Esophagus (tissue), 2 donors: ENCODE data around the gene LGALS3. TPM values are rescaled to one million over a fixed set of nuclear protein-coding genes. Genes with fewer than 3 reads are reported as not detected.

Experiments
- H3K27ac ChIP-seq, 2 donors: one replicate each; pipeline ENCODE4 v1.5.1; 2013; ENCODE audit warnings: low read depth in 2 of 2, mild to moderate bottlenecking in 2 of 2, inconsistent platforms in 1 of 2, low read length in 1 of 2, moderate library complexity in 1 of 2
- H3K27me3 ChIP-seq, 2 donors: one replicate each; pipeline ENCODE4 v1.6.1; 2013; ENCODE audit warnings: low read length in 2 of 2, control low read depth in 1 of 2, mild to moderate bottlenecking in 1 of 2; ENCODE audit not compliant: insufficient read depth in 2 of 2, control insufficient read depth in 1 of 2
- H3K36me3 ChIP-seq, 2 donors: one replicate each; pipeline ENCODE4 v1.6.1; 2013; ENCODE audit warnings: low read length in 1 of 2; ENCODE audit not compliant: control insufficient read depth in 2 of 2, insufficient read depth in 2 of 2
- H3K4me1 ChIP-seq, 2 donors: one replicate each; pipeline ENCODE4 v1.6.1; 2013; ENCODE audit warnings: low read length in 1 of 2; ENCODE audit not compliant: control insufficient read depth in 2 of 2, insufficient read depth in 2 of 2
- H3K4me3 ChIP-seq, 2 donors: one replicate each; pipeline ENCODE4 v1.5.1; 2013; ENCODE audit warnings: low read length in 2 of 2, mild to moderate bottlenecking in 2 of 2, low read depth in 1 of 2, moderate library complexity in 1 of 2
- H3K9me3 ChIP-seq, 2 donors: one replicate each; pipeline ENCODE4 v1.6.1; 2013; ENCODE audit warnings: mild to moderate bottlenecking in 2 of 2, low read depth in 1 of 2, low read length in 1 of 2, moderate library complexity in 1 of 2; ENCODE audit not compliant: control insufficient read depth in 2 of 2, insufficient read depth in 1 of 2
- WGBS, 2 donors: extraction: QIAGEN DNeasy Blood & Tissue Kit; methylation state at CpG; one replicate each; pipeline ENCODE4 v1.1.7; 2013; 5-methylcytosine and 5-hydroxymethylcytosine counted together
- polyA plus RNA-seq, 2 donors: library from polyadenylated mRNA; stranded (reverse); fragments of 200-250 nt; gene quantifications; one replicate each; pipeline ENCODE4 v1.2.3, GENCODE V29; 2013
- donor health status: healthy with polysubstance abuse.
- donor health status: Bipolar disorder and iron deficiency.

Gene LGALS3
- polyA plus RNA-seq, 2 donors: 412 to 630 TPM

GRCh38 chr14:55111122-55111708, 17.8 kb upstream of the LGALS3 start:
- peaks cover 0 to 5% of the 10 kb centered on the region in 2 donors for H3K4me1 ChIP-seq
- WGBS, 2 donors: 80% methylated on average over 10 of the region's 10 CpGs
- H3K27me3 ChIP-seq: no peaks in the 10 kb centered on the region
- H3K27ac ChIP-seq: no peak overlapping the region
- no peaks in the 10 kb centered on the region for H3K9me3 ChIP-seq
- no peaks in the 10 kb centered on the region for H3K36me3 ChIP-seq
- no peak overlapping the region for H3K4me3 ChIP-seq

DNA sequence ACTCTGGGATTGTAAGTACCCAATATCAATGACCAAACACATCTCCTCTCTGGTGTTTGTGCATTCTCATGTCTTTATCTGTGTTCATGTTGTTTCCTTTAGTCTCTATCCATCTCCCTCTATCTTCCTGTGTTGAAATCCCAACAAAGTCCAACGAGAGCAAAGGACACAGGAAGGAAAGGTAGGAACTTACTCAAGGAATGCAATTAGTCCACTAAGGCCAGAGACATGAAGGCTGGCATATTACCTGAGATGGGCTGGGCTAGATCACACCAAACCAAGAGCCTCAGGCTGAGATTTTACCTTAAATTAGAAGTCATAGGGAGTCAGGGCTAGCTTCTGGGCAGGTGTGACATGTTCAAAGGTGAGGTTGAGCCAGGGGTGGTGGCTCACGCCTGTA, 14.3 kb upstream of the LGALS3 start:
- Histone ChIP-seq H3K4me1 (peaks cover 0 to 4% of the 10 kb centered on the region in 2 donors), H3K9me3 (no peaks in the 10 kb centered on the region), H3K4me3 (no peak overlapping the region), H3K27me3 (no peaks in the 10 kb centered on the region), H3K27ac (no peak overlapping the region), H3K36me3 (no peaks in the 10 kb centered on the region)
- WGBS, 2 donors: 61 to 65% methylated on average over 2 of the region's 2 CpGs

- Histone ChIP-seq H3K9me3 (no peaks in the 10 kb centered on the region), H3K4me1 (peaks cover 0 to 4% of the 10 kb centered on the region in 2 donors), H3K36me3 (no peaks in the 10 kb centered on the region), H3K4me3 (no peak overlapping the region), H3K27ac (no peak overlapping the region), H3K27me3 (no peaks in the 10 kb centered on the region)
- 58 to 72% methylated on average over 3 of the region's 3 CpGs for WGBS, 2 donors
Measured at GRCh38 chr14:55115460-55115859, 13.6 kb upstream of the LGALS3 start.

DNA sequence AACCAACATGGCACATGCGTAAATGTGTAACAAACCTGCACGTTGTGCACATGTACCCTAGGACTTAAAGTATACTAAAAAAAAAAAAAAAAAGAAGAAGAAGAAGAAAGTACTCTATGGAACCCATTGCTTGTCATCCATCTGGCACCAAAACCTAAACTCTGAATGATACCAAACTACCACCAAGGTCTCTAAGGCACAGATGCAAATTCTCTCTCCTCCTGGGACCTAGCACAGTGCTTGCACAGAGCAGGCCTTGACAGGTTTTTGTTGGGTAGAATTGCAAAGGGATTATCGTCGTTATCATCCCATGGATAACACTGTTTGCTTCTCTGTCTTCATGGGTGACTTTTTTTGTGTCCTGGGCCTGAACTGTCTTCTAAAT, 13.2 kb upstream of the LGALS3 start:
- WGBS, 2 donors: 62 to 72% methylated on average over 4 of the region's 4 CpGs
- Histone ChIP-seq H3K4me3 (no peak overlapping the region), H3K27me3 (no peaks in the 10 kb centered on the region), H3K9me3 (no peaks in the 10 kb centered on the region), H3K36me3 (no peaks in the 10 kb centered on the region), H3K27ac (no peak overlapping the region), H3K4me1 (peaks cover 0 to 8% of the 10 kb centered on the region in 2 donors)

- Histone ChIP-seq H3K27ac (peak overlapping the region in 1 of 2 donors; percentile 35), H3K4me3 (no peak overlapping the region), H3K36me3 (no peaks in the 10 kb centered on the region), H3K27me3 (no peaks in the 10 kb centered on the region), H3K4me1 (peaks cover 0 to 9% of the 10 kb centered on the region in 2 donors), H3K9me3 (no peaks in the 10 kb centered on the region)
- WGBS, 2 donors: 64 to 81% methylated on average over 11 of the region's 11 CpGs
Measured at GRCh38 chr14:55116246-55117030, 12.6 kb upstream of the LGALS3 start.

DNA sequence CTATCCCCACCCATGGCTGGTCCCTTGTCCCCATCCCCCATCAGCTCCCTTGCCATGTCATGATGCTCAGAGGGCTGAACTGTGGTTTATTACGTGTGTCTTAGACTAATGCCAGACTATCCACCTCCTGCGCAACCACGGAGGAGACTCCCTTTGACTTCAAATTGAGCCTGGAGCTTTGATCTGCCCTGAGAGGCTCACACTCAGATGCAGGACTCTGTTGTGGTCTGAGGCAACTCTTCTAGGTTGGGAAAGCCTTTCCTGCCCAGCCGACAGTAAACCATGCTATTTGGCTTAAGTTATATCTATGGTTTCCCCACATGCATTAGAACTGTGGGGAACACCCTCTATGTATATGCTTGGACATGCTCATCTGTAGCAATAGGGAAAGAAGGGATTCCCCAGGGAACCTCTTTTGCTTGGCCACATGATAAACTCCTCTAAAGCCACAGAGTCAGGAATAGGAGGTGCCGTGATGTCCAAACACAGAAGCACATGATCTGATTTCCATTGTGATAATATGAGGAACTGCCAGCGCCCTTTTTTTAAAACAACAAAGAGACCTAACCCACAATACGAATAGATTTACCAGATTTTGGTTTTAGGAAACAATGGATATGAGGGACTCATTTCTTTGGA, 11.1 kb upstream of the LGALS3 start:
- WGBS, 2 donors: 60 to 61% methylated on average over 7 of the region's 7 CpGs
- Histone ChIP-seq H3K9me3 (no peaks in the 10 kb centered on the region), H3K4me1 (peaks cover 0 to 10% of the 10 kb centered on the region in 2 donors), H3K27me3 (no peaks in the 10 kb centered on the region), H3K36me3 (no peaks in the 10 kb centered on the region), H3K27ac (peak overlapping the region; percentile 37 to 67), H3K4me3 (no peak overlapping the region)

DNA sequence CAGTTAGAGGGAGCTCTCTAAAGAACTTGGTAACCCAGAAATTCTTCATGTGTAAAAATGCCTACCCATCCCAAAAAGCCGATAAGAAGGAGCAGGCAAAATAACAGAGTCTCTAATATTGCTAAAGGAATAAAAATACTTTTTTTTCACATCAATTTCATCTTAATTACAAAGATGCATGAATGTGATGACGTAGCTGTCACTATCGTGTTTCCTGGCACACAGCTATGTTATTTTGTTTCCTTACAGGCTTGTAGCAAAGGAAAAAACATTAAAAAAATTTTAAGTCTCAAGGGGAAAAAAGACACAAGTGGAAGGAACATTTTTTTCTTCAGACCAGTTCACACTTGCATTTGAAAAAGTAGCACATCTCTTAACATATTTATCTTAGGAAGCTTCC, 10.3 kb upstream of the LGALS3 start:
- peaks cover 3 to 16% of the 10 kb centered on the region in 2 donors for H3K4me1 ChIP-seq
- H3K36me3 ChIP-seq: no peaks in the 10 kb centered on the region
- H3K4me3 ChIP-seq: no peak overlapping the region
- H3K27me3 ChIP-seq: no peaks in the 10 kb centered on the region
- peak overlapping the region; percentile 37 to 67 for H3K27ac ChIP-seq
- H3K9me3 ChIP-seq: no peaks in the 10 kb centered on the region
- 40 to 53% methylated on average over 3 of the region's 3 CpGs for WGBS, 2 donors

GRCh38 chr14:55120571-55121495, 8.2 kb upstream of the LGALS3 start:
- Histone ChIP-seq H3K9me3 (no peaks in the 10 kb centered on the region), H3K4me1 (peaks cover 6 to 27% of the 10 kb centered on the region in 2 donors), H3K27ac (peak overlapping the region; percentile 72 to 78), H3K4me3 (no peak overlapping the region), H3K36me3 (no peaks in the 10 kb centered on the region), H3K27me3 (no peaks in the 10 kb centered on the region)
- WGBS, 2 donors: 60 to 61% methylated on average over 13 of the region's 13 CpGs
